HG02852 (cell line): ENCODE results near the gene GNB1L.

Experiments used
- ATAC-seq: cut with Tn5 transposase; IDR thresholded peaks from one replicate; pipeline ENCODE4 v1.9.1; 2021; ENCODE audit warnings: mild to moderate bottlenecking, moderate library complexity; ENCODE audit not compliant: unreplicated experiment

The GNB1L gene

GRCh38 chr22:19740586-19740985 is 114.1 kb downstream of the GNB1L start:
- no peak for ATAC-seq

- ATAC-seq = no peak
These were observed 114.7 kb downstream of the GNB1L start for GRCh38 chr22:19739911-19740449.

GRCh38 chr22:19739448-19739895 is 115.2 kb downstream of the GNB1L start:
- no peak for ATAC-seq

- ATAC-seq = no peak
These were observed 115.8 kb downstream of the GNB1L start for GRCh38 chr22:19738664-19739447.

GRCh38 chr22:19737846-19738663 is 116.6 kb downstream of the GNB1L start:
- no peak for ATAC-seq

GRCh38 chr22:19735665-19736510 is 118.8 kb downstream of the GNB1L start:
- no peak for ATAC-seq

- no peak for ATAC-seq
These were observed 119.8 kb downstream of the GNB1L start for GRCh38 chr22:19734837-19735382.

GRCh38 chr22:19734163-19734562 is 120.5 kb downstream of the GNB1L start:
- ATAC-seq = no peak

- ATAC-seq = no peak
These were observed 120.9 kb downstream of the GNB1L start for GRCh38 chr22:19733755-19734154.
